ENCODE data around the gene HDAC9. TPM values are rescaled to one million over a fixed set of nuclear protein-coding genes. Genes with fewer than 3 reads are reported as not detected.

Gene HDAC9
- total RNA-seq, 1 experiment from 2014 or later = 17.1 TPM

- in situ Hi-C loops (cut with HindIII; ENCODE audit: low pct_unique_long_range_greater_than_20kb, low sequenced_read_pairs) (no loop called here), intact Hi-C loops (cut with micrococcal nuclease; ENCODE audit: unreplicated experiment) (no loop called here)
- CTCF ChIA-PET = no interaction called here
Observed at GRCh38 chr7:18905316-18905943, 409.9 kb downstream of the HDAC9 start.

GRCh38 chr7:18906901-18907300 is 411.4 kb downstream of the HDAC9 start:
- Histone ChIP-seq H3K27me3 (ENCODE audit: control insufficient read depth, insufficient read depth, low read length) (no peaks in the 10 kb centered on the region), H3K27ac (ENCODE audit: low read length) (no peak overlapping the region), H3K4me3 (ENCODE audit: low read depth in 2 of 2, low read length in 2 of 2) (no peak overlapping the region), H3K36me3 (ENCODE audit: control insufficient read depth, insufficient read depth, low read length) (no peaks in the 10 kb centered on the region), H3K9me3 (ENCODE audit: control insufficient read depth, insufficient read depth, low read depth, low read length) (no peaks in the 10 kb centered on the region), H3K4me1 (ENCODE audit: control insufficient read depth, insufficient read depth, low read length) (no peaks in the 10 kb centered on the region)
- ChIA-PET POLR2A (no interaction called here), CTCF (no interaction called here)
- no TSS peak for BruUV-seq (replicated peaks)
- DNase-seq (ENCODE audit: low read depth, low spot score) = no peak
- ATAC-seq = no peak
- in situ Hi-C loops (cut with HindIII; ENCODE audit: low pct_unique_long_range_greater_than_20kb, low sequenced_read_pairs) = no loop called here
- intact Hi-C loops (cut with micrococcal nuclease; ENCODE audit: unreplicated experiment) = no loop called here
- TF ChIP-seq CTCF (IDR thresholded peaks at IDR 0.05) = peak; percentile 35
- no peak for TF ChIP-seq SIN3A (IDR thresholded peaks at IDR 0.05; ENCODE audit: borderline replicate concordance, insufficient read depth, low read depth, low read length)

More at GRCh38 chr7:18905316-18905943, 409.9 kb downstream of the HDAC9 start:
- Histone ChIP-seq H3K4me3 (ENCODE audit: low read depth in 2 of 2, low read length in 2 of 2) (no peak overlapping the region), H3K27ac (ENCODE audit: low read length) (no peak overlapping the region), H3K4me1 (ENCODE audit: control insufficient read depth, insufficient read depth, low read length) (no peaks in the 10 kb centered on the region), H3K9me3 (ENCODE audit: control insufficient read depth, insufficient read depth, low read depth, low read length) (no peaks in the 10 kb centered on the region), H3K36me3 (ENCODE audit: control insufficient read depth, insufficient read depth, low read length) (no peaks in the 10 kb centered on the region), H3K27me3 (ENCODE audit: control insufficient read depth, insufficient read depth, low read length) (no peaks in the 10 kb centered on the region)
- TF ChIP-seq POLR2AphosphoS5 (IDR thresholded peaks at IDR 0.05; ENCODE audit: low read depth, low read length) = no peak
- TF ChIP-seq SIN3A (IDR thresholded peaks at IDR 0.05; ENCODE audit: borderline replicate concordance, insufficient read depth, low read depth, low read length) = no peak
- TF ChIP-seq REST (IDR thresholded peaks at IDR 0.05; ENCODE audit: insufficient read depth in 1 of 2, low read depth in 2 of 2, low read length in 1 of 2) = no peak
- no peak for TF ChIP-seq TCF7L2 (IDR thresholded peaks at IDR 0.05; ENCODE audit: low read depth, low read length)
- no peak for TF ChIP-seq CTCF (IDR thresholded peaks at IDR 0.05)
- BruUV-seq (replicated peaks) = no TSS peak
- no peak for ATAC-seq
- DNase-seq (ENCODE audit: low read depth, low spot score) = no peak
- POLR2A ChIA-PET = no interaction called here
